GM18505 (cell line): Measurements from ENCODE around the gene REV3L.
"Not testable (repeated sequence)": the region's sequence is repeated elsewhere in the genome, so short reads cannot be mapped to it uniquely, and the experiment has no call there.

ENCODE experiments used
- ATAC-seq: cut with Tn5 transposase; IDR thresholded peaks from one replicate; pipeline ENCODE4 v1.9.1; 2021; ENCODE audit not compliant: unreplicated experiment
- POLR2A ChIP-seq: IDR thresholded peaks from 4 replicates; pipeline ENCODE4 v1.6.1; 2011; ENCODE audit warnings: borderline replicate concordance; ENCODE audit not compliant: insufficient read depth, insufficient read length; ENCODE audit errors: extremely low read depth

Gene REV3L

GRCh38 chr6:111485342-111485741, 2.3 kb upstream of the REV3L start:
- ATAC-seq, result no peak
- TF ChIP-seq POLR2A, result no peak

DNA sequence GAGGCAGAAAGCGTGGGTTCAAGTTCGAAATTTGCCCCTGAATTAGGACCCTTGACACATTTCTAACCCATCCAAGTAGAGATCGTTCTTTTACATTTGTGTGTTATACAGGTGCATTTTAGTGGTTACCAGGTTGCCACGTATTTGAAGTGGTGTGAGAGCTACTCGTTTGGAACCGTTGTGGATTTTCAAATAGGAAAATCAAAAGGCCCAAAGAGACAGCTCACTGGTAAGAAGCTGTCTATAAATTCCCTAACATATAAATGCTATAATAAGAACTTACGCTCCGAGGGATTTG, 1.6 kb upstream of the REV3L start:
- no peak for ATAC-seq
- no peak for TF ChIP-seq POLR2A

GRCh38 chr6:111483736-111484632, 966 bp upstream of the REV3L start:
- ATAC-seq, result peak; percentile 56
- TF ChIP-seq POLR2A, result peak; percentile 99

GRCh38 chr6:111482188-111482958, 645 bp downstream of the REV3L start:
- peak; percentile 24 for ATAC-seq
- TF ChIP-seq POLR2A, result peak; percentile 57

GRCh38 chr6:111481836-111482187, 1.2 kb downstream of the REV3L start:
- ATAC-seq, result no peak
- no peak for TF ChIP-seq POLR2A

DNA sequence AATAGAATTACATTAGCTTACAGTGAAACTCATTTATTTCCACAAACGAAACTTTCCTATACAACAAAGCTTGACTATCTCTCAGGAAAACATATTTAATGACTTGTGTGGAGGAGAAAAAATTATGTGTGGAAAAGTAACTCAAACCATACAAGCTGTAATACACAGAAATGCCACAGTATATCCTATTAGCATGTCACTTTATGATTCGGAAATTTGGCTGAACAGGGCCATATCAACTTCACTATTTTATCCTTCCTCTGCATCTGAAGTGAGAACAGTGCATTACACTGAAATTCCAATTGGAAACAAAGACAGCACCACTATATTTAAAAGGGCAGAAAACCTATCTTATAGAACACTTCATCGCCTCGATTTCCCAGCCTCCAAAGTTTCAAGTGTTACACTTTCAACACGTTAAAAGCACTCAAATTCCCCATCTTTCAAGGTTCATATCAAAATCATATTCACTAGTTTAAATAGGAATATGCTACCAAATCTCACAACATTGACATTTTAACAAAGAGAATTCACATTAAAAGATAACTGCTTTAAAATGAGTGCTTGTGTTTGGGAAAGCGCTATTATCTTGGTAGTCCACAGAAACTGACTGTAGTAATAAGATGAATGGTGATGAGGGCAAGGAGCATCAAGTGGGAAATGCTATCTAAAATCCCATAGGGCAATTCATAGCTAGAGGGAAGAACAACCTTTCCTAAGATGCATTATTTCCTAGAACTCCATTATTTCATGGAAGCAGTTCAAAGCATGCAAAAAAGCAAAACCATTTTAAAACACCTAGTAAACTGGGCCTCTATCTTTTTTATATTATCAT, 1.8 kb downstream of the REV3L start:
- TF ChIP-seq POLR2A, result no peak
- no peak for ATAC-seq

GRCh38 chr6:111478749-111479148, 4.3 kb downstream of the REV3L start:
- ATAC-seq, result no peak
- no peak for TF ChIP-seq POLR2A

DNA sequence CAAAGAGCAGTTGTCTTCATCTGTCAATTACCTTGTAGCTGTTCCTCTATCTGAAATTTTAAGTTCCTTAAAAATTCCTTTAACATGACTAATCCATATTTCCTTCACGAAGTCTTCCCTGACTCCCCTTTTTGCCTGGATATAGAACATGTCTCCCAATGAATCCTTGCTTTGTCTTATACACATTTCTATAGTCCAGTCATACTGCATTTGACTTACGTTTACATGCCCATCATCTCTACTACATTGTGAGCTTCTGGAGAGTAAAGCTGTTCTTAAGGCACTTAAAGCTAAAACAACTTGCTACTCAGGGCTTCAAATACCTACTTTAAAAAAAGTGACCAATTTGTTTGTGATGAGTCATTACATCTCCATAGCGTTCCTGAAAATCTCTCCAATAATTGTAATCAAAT, 4.9 kb downstream of the REV3L start:
- no peak for ATAC-seq
- TF ChIP-seq POLR2A, result no peak

- no peak for TF ChIP-seq POLR2A
- no peak for ATAC-seq
Measured at GRCh38 chr6:111477481-111477938, 5.5 kb downstream of the REV3L start.

DNA sequence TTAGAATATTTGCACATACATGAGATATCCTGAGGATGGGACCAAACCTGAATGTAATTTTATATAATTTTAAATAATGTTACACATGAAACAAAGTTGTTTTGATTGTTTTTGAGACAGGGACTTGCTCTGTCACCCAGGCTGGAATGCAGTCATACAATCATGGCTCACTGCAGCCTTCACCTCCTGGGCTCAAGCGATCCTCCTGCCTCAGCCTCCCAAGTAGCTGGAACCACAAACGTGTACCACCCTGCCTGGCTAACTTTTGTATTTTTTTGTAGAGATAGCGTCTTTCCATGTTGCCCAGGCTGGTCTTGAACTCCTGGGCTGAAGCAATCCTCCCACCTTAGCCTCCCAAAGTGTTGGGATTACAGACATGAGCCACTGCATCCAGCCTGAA, 7.0 kb downstream of the REV3L start:
- not testable (repeated sequence) for ATAC-seq

- no peak for TF ChIP-seq POLR2A
- no peak for ATAC-seq
Measured at GRCh38 chr6:111474771-111475170, 8.2 kb downstream of the REV3L start.

- no peak for ATAC-seq
- no peak for TF ChIP-seq POLR2A
Measured at GRCh38 chr6:111474106-111474505, 8.9 kb downstream of the REV3L start.

- ATAC-seq, result no peak
- TF ChIP-seq POLR2A, result no peak
Measured at GRCh38 chr6:111472933-111473435, 10.0 kb downstream of the REV3L start.

- no peak for TF ChIP-seq POLR2A
- ATAC-seq, result no peak
Measured at GRCh38 chr6:111471958-111472357, 11.1 kb downstream of the REV3L start.

- no peak for ATAC-seq
Measured at GRCh38 chr6:111471533-111471932, 11.5 kb downstream of the REV3L start.

More at GRCh38 chr6:111471533-111471932, 11.5 kb downstream of the REV3L start:
- TF ChIP-seq POLR2A, result no peak
